K562 (cell line): ENCODE results near the gene WDR5B. TPM values are rescaled to one million over a fixed set of nuclear protein-coding genes. Genes with fewer than 3 reads are reported as not detected.

Source experiments
- ADNP ChIP-seq: fragments of 200-800 bp; sonication (Bioruptor generic); IDR thresholded peaks from 2 replicates; pipeline ENCODE4 v1.6.1; 2016; ENCODE audit warnings: missing genetic modification characterization, missing compliant biosample characterization
- CXXC5 ChIP-seq: fragments of 250-450 bp; sonication (Bioruptor Pico); IDR thresholded peaks from 2 replicates; pipeline ENCODE4 v1.8.0; 2022; ENCODE audit warnings: inconsistent platforms, mild to moderate bottlenecking, moderate library complexity
- DIDO1 ChIP-seq: fragments of 450-650 bp; IDR thresholded peaks from 2 replicates; pipeline ENCODE4 v1.6.1; 2016; ENCODE audit warnings: low read depth, missing biosample characterization, missing genetic modification characterization
- EP400 ChIP-seq: fragments of 450-650 bp; IDR thresholded peaks from 2 replicates; pipeline ENCODE4 v1.6.1; 2017; ENCODE audit warnings: antibody characterized with exemption, mild to moderate bottlenecking, moderate library complexity
- ESRRB ChIP-seq: fragments of 250-450 bp; sonication (Bioruptor Pico); IDR thresholded peaks from 2 replicates; pipeline ENCODE4 v1.5.0; 2020; ENCODE audit warnings: mild to moderate bottlenecking, moderate library complexity, borderline replicate concordance
- FOXK2 ChIP-seq, 2 experiments: fragments of 450-650 bp; IDR thresholded peaks in 1 of 2; conservative IDR thresholded peaks in 1 of 2; 2 replicates each; pipeline ENCODE4 v1.6.1; 2016; ENCODE audit warnings: low read depth in 2 of 2, mild to moderate bottlenecking in 1 of 2
- HDAC3 ChIP-seq: fragments of 450-650 bp; IDR thresholded peaks from 2 replicates; pipeline ENCODE4 v1.6.1; 2018; ENCODE audit warnings: borderline replicate concordance, mild to moderate bottlenecking, moderate library complexity; ENCODE audit not compliant: partially characterized antibody
- HNRNPLL ChIP-seq: fragments of 200-400 bp; formaldehyde crosslinking; IDR thresholded peaks from 2 replicates; pipeline ENCODE4 v1.6.1; 2017; ENCODE audit warnings: low read length, low read depth, mild to moderate bottlenecking; ENCODE audit not compliant: poor library complexity, severe bottlenecking
- LCOR ChIP-seq: sonication (generic); formaldehyde crosslinking; IDR thresholded peaks from 2 replicates; pipeline ENCODE4 v1.8.0; 2022; ENCODE audit warnings: mild to moderate bottlenecking, missing genetic modification reagents
- PHF21A ChIP-seq: fragments of 450-650 bp; IDR thresholded peaks from 2 replicates; pipeline ENCODE4 v1.6.1; 2017; ENCODE audit warnings: low read depth, borderline replicate concordance
- POLR2A ChIP-seq: fragments of 450-650 bp; conservative IDR thresholded peaks from 2 replicates; pipeline ENCODE4 v1.6.1; 2016
- RHOXF2B ChIP-seq: fragments of 250-450 bp; sonication (Bioruptor Pico); conservative IDR thresholded peaks from 2 replicates; pipeline ENCODE4 v1.5.1; 2021
- RNF2 ChIP-seq: sonication (generic); IDR thresholded peaks from 2 replicates; pipeline ENCODE4 v1.6.1; 2016
- U2AF1 ChIP-seq: fragments of 200-400 bp; formaldehyde crosslinking; optimal IDR thresholded peaks from 2 replicates; pipeline ENCODE3; 2017; ENCODE audit warnings: mild to moderate bottlenecking, low read depth, low read length, moderate library complexity
- ZKSCAN3 ChIP-seq: fragments of 250-450 bp; sonication (Bioruptor Pico); IDR thresholded peaks from 2 replicates; pipeline ENCODE4 v1.4.0; 2020
- ZNF143 ChIP-seq: sonication (generic); formaldehyde crosslinking; IDR thresholded peaks from 2 replicates; pipeline ENCODE4 v1.9.0; 2022; ENCODE audit warnings: mild to moderate bottlenecking, missing genetic modification reagents
- ZNF253 ChIP-seq: fragments of 250-450 bp; sonication (Bioruptor Pico); conservative IDR thresholded peaks from 2 replicates; pipeline ENCODE4 v1.6.1; 2021; ENCODE audit warnings: mild to moderate bottlenecking
- ZNF780A ChIP-seq: fragments of 250-450 bp; sonication (Bioruptor Pico); IDR thresholded peaks from 2 replicates; pipeline ENCODE4 v1.5.0; 2021; ENCODE audit warnings: mild to moderate bottlenecking
- polyA plus RNA-seq, 8 experiments: library from polyadenylated mRNA; depleted of rRNA in 4 of 8; stranded (reverse) in 5 of 8; unstranded in 3 of 8; fragments of >200 nt; fragmentation: Nextera tagmentation in 2 of 8; fragmentation: Illumina TruSeq in 1 of 8; extraction: Ambion mirVana in 2 of 8; extraction: Trizol in 1 of 8; gene quantifications; 2 replicates each; pipeline versions ENCODE4 v1.2.1 to v1.2.3, GENCODE V29; 2011 to 2014; ENCODE audit warnings: inconsistent platforms in 1 of 8, missing spikeins in 1 of 8
- total RNA-seq, 7 experiments: library from RNA; depleted of rRNA in 6 of 7; stranded (reverse); fragments of >200 nt in 6 of 7; fragmentation: Illumina TruSeq in 2 of 7; extraction: Trizol in 2 of 7; gene quantifications; 2 replicates each; pipeline versions ENCODE4 v1.2.1 to v1.2.3, GENCODE V29; 2011 to 2021; ENCODE audit warnings: low replicate concordance in 1 of 7
- TF ChIP-seq, protein P1 (sequence below), 2 experiments: fragments of 450-650 bp; conservative IDR thresholded peaks; 2 replicates each; pipeline ENCODE4 v1.6.1; 2017; ENCODE audit warnings: mild to moderate bottlenecking in 2 of 2, moderate library complexity in 2 of 2
- TF ChIP-seq, protein P2 (sequence below): sonication (generic); formaldehyde crosslinking; IDR thresholded peaks from 2 replicates; pipeline ENCODE4 v1.8.0; 2022; ENCODE audit warnings: missing genetic modification reagents, mild to moderate bottlenecking, moderate library complexity, borderline replicate concordance
- TF ChIP-seq, protein P3 (sequence below), 2 experiments: IDR thresholded peaks; 2 replicates each; pipeline ENCODE4 v1.6.1; 2011; ENCODE audit warnings: borderline replicate concordance in 1 of 2, control low read depth in 1 of 2, low read depth in 1 of 2, low read length in 1 of 2, mild to moderate bottlenecking in 1 of 2, mixed read lengths in 1 of 2, moderate library complexity in 1 of 2; ENCODE audit not compliant: insufficient read depth in 1 of 2, insufficient read length in 1 of 2, poor library complexity in 1 of 2, severe bottlenecking in 1 of 2; ENCODE audit errors: extremely low read depth in 1 of 2
- TF ChIP-seq, protein P4 (sequence below): fragments of 450-650 bp; IDR thresholded peaks from 2 replicates; pipeline ENCODE4 v1.6.1; 2017; ENCODE audit warnings: mild to moderate bottlenecking, moderate library complexity

WDR5B gene
- total and polyA plus RNA-seq, 9 of the 15 experiments (the other 6 are each of a cell fraction or from before 2014, with no cell fraction given), result 2.8 to 10.1 (median 4.2) TPM

DNA sequence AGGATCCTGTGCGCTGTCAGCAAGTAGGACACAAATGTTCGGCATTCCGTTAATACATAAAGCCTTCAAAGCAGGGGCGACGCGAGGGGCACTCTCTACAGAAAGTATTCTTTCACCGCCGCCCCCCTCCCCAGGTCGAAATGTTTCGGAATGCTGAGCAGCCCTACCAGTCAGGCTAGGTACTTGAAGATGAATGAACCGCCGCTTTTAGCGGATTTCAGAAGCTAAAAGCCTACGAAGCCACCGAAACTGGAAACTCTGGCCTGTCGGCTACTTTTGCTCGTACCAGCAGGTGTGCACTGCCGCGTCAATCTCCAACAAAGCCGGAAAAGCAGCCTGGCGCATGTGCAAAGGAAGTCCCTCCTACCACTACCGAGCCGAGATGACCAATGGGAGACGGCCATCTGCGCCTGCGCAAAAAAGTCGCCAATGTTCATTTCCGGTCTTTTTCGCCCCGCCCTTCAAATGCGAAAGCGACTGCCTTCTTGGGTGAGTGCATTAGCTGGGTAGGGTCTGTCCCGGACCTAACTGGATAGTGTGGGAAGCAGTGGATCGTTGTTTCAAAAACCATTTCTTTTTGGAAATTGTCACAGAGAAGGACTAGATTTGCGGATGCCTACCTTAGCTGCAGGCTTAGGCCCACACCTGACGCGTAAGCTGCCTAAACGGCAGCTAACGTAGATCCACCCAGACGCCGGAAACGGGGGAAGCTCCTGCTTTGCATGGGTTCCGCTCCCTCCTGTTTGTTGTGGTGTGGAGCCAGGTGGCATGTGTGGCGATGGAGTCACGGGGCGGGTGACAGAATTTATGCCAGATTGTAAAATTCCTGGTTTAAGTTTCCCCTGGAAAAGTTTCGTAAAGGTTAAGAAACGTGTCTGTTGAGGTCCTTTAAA lies at the start of gene WDR5B (continued):
- TF ChIP-seq, protein P1, sequence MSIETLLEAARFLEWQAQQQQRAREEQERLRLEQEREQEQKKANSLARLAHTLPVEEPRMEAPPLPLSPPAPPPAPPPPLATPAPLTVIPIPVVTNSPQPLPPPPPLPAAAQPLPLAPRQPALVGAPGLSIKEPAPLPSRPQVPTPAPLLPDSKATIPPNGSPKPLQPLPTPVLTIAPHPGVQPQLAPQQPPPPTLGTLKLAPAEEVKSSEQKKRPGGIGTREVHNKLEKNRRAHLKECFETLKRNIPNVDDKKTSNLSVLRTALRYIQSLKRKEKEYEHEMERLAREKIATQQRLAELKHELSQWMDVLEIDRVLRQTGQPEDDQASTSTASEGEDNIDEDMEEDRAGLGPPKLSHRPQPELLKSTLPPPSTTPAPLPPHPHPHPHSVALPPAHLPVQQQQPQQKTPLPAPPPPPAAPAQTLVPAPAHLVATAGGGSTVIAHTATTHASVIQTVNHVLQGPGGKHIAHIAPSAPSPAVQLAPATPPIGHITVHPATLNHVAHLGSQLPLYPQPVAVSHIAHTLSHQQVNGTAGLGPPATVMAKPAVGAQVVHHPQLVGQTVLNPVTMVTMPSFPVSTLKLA (conservative IDR thresholded peaks at IDR 0.05), result peak; percentile 87 to 91
- TF ChIP-seq PHF21A (no peak), POLR2A (peak; percentile 96), RHOXF2B (CRISPR knock-in tag) (no peak), CXXC5 (0 out of 2 replicates have a peak, but pooled peaks have one; percentile 52), HDAC3 (peak; percentile 26), FOXK2 (conservative IDR thresholded peaks at IDR 0.05 in 1 of 2, IDR thresholded peaks at IDR 0.05 in 1 of 2; ENCODE audit: low read depth in 2 of 2) (0 out of 4 replicates have a peak, but pooled peaks have one; percentile 11 to 36), RNF2 (no peak), EP400 (peak; percentile 93), HNRNPLL (peak; percentile 47), ZKSCAN3 (CRISPR knock-in tag) (no peak), ESRRB (no peak), DIDO1 (tag) (no peak), ADNP (tag) (no peak), LCOR (no peak), ZNF253 (CRISPR knock-in tag) (no peak), U2AF1 (no peak), ZNF780A (CRISPR knock-in tag) (no peak), ZNF143 (no peak)
- TF ChIP-seq, protein P2, sequence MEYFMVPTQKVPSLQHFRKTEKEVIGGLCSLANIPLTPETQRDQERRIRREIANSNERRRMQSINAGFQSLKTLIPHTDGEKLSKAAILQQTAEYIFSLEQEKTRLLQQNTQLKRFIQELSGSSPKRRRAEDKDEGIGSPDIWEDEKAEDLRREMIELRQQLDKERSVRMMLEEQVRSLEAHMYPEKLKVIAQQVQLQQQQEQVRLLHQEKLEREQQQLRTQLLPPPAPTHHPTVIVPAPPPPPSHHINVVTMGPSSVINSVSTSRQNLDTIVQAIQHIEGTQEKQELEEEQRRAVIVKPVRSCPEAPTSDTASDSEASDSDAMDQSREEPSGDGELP (CRISPR knock-in tag), result peak; percentile 51; the same call in 1 of the 2 replicates
- TF ChIP-seq, protein P3, sequence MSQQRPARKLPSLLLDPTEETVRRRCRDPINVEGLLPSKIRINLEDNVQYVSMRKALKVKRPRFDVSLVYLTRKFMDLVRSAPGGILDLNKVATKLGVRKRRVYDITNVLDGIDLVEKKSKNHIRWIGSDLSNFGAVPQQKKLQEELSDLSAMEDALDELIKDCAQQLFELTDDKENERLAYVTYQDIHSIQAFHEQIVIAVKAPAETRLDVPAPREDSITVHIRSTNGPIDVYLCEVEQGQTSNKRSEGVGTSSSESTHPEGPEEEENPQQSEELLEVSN (IDR thresholded peaks at IDR 0.05; ENCODE audit: borderline replicate concordance in 1 of 2, extremely low read depth in 1 of 2, insufficient read depth in 1 of 2, insufficient read length in 1 of 2, low read depth in 1 of 2, low read length in 1 of 2, poor library complexity in 1 of 2, severe bottlenecking in 1 of 2), result peak in 1 of 2 experiments; percentile 55
- TF ChIP-seq, protein P4, sequence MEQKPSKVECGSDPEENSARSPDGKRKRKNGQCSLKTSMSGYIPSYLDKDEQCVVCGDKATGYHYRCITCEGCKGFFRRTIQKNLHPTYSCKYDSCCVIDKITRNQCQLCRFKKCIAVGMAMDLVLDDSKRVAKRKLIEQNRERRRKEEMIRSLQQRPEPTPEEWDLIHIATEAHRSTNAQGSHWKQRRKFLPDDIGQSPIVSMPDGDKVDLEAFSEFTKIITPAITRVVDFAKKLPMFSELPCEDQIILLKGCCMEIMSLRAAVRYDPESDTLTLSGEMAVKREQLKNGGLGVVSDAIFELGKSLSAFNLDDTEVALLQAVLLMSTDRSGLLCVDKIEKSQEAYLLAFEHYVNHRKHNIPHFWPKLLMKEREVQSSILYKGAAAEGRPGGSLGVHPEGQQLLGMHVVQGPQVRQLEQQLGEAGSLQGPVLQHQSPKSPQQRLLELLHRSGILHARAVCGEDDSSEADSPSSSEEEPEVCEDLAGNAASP, result no peak
